H9 (cell line): ENCODE results near the gene POP4. TPM values are rescaled to one million over a fixed set of nuclear protein-coding genes. Genes with fewer than 3 reads are reported as not detected.

Source experiments
- DNase-seq: peaks from one replicate; pipeline ENCODE4 v3.0.0-alpha.2; 2017
- H2AFZ ChIP-seq: one replicate; pipeline ENCODE4 v1.6.1; 2013; ENCODE audit warnings: mild to moderate bottlenecking, low read length, control low read depth, moderate library complexity
- H2AK5ac ChIP-seq: 2 replicates; pipeline ENCODE4 v1.6.1; 2013; ENCODE audit warnings: low read length, control low read depth, mixed read lengths; ENCODE audit not compliant: insufficient read length
- H2BK120ac ChIP-seq: one replicate; pipeline ENCODE4 v1.6.1; 2013; ENCODE audit warnings: low read depth, mild to moderate bottlenecking, low read length, control low read depth, inconsistent platforms; ENCODE audit not compliant: poor library complexity, severe bottlenecking
- H2BK12ac ChIP-seq: 2 replicates; pipeline ENCODE4 v1.6.1; 2013; ENCODE audit warnings: low read length, control low read depth, mixed read lengths, low read depth; ENCODE audit not compliant: insufficient read length
- H2BK15ac ChIP-seq: 2 replicates; pipeline ENCODE4 v1.6.1; 2013; ENCODE audit warnings: low read depth, low read length, control low read depth
- H2BK20ac ChIP-seq: one replicate; pipeline ENCODE4 v1.6.1; 2013; ENCODE audit warnings: low read depth, mild to moderate bottlenecking, low read length, control low read depth, inconsistent platforms; ENCODE audit not compliant: poor library complexity, severe bottlenecking
- H2BK5ac ChIP-seq: 2 replicates; pipeline ENCODE4 v1.6.1; 2013; ENCODE audit warnings: low read length, control low read depth, mixed read lengths; ENCODE audit not compliant: insufficient read length
- H3K14ac ChIP-seq: 2 replicates; pipeline ENCODE4 v1.6.1; 2013; ENCODE audit warnings: low read length, control low read depth; ENCODE audit not compliant: insufficient read depth
- H3K18ac ChIP-seq: 2 replicates; pipeline ENCODE4 v1.6.1; 2013; ENCODE audit warnings: low read depth, mild to moderate bottlenecking, mixed read lengths, low read length, control low read depth; ENCODE audit not compliant: insufficient read length
- H3K23ac ChIP-seq: 2 replicates; pipeline ENCODE4 v1.6.1; 2013; ENCODE audit warnings: low read length, control low read depth, mixed read lengths, low read depth; ENCODE audit not compliant: insufficient read length
- H3K23me2 ChIP-seq: 2 replicates; pipeline ENCODE4 v1.6.1; 2013; ENCODE audit warnings: low read depth, mild to moderate bottlenecking, mixed read lengths, low read length, control low read depth; ENCODE audit not compliant: insufficient read length, poor library complexity, severe bottlenecking
- H3K27ac ChIP-seq: 2 replicates; pipeline ENCODE4 v1.5.1; 2013; ENCODE audit warnings: low read length, control low read depth, mixed read lengths, low read depth; ENCODE audit not compliant: insufficient read length
- H3K27me3 ChIP-seq: 2 replicates; pipeline ENCODE4 v1.6.1; 2013; ENCODE audit warnings: low read length, control low read depth, inconsistent platforms; ENCODE audit not compliant: insufficient read depth
- H3K4ac ChIP-seq: 2 replicates; pipeline ENCODE4 v1.6.1; 2013; ENCODE audit warnings: low read depth, mild to moderate bottlenecking, control low read depth, inconsistent platforms, low read length, moderate library complexity
- H3K4me1 ChIP-seq: 2 replicates; pipeline ENCODE4 v1.6.1; 2013; ENCODE audit warnings: low read length, control low read depth, inconsistent platforms; ENCODE audit not compliant: insufficient read depth
- H3K4me2 ChIP-seq: 2 replicates; pipeline ENCODE4 v1.6.1; 2013; ENCODE audit warnings: low read length, control low read depth, mixed read lengths; ENCODE audit not compliant: insufficient read length, insufficient read depth
- H3K56ac ChIP-seq: 2 replicates; pipeline ENCODE4 v1.6.1; 2013; ENCODE audit warnings: low read depth, mild to moderate bottlenecking, mixed read lengths, low read length, control low read depth; ENCODE audit not compliant: insufficient read length
- H3K79me1 ChIP-seq: 2 replicates; pipeline ENCODE4 v1.6.1; 2013; ENCODE audit warnings: low read depth, mild to moderate bottlenecking, moderate library complexity, low read length, control low read depth, inconsistent platforms; ENCODE audit not compliant: insufficient read depth, poor library complexity, severe bottlenecking
- H3K79me2 ChIP-seq: 2 replicates; pipeline ENCODE4 v1.6.1; 2013; ENCODE audit warnings: low read length, control low read depth, inconsistent platforms; ENCODE audit not compliant: insufficient read depth
- H3K9ac ChIP-seq: 2 replicates; pipeline ENCODE4 v1.6.1; 2013; ENCODE audit warnings: low read length, control low read depth, mixed read lengths; ENCODE audit not compliant: insufficient read length; ENCODE audit errors: extremely low read depth
- H3K9me3 ChIP-seq: one replicate; pipeline ENCODE4 v1.6.1; 2013; ENCODE audit warnings: low read depth, low read length, inconsistent platforms; ENCODE audit not compliant: control insufficient read depth
- H3T11ph ChIP-seq: one replicate; pipeline ENCODE4 v1.6.1; 2013; ENCODE audit warnings: mild to moderate bottlenecking, low read length, control low read depth, inconsistent platforms
- H4K20me1 ChIP-seq: one replicate; pipeline ENCODE4 v1.6.1; 2013; ENCODE audit not compliant: control insufficient read depth, insufficient read length, insufficient read depth
- H4K5ac ChIP-seq: 2 replicates; pipeline ENCODE4 v1.6.1; 2013; ENCODE audit warnings: low read depth, mild to moderate bottlenecking, mixed read lengths, low read length, control low read depth; ENCODE audit not compliant: insufficient read length
- H4K8ac ChIP-seq: replicated peaks from 2 replicates; pipeline ENCODE4 v1.6.1; 2013; ENCODE audit warnings: low read length, control low read depth, mixed read lengths, low read depth; ENCODE audit not compliant: insufficient read length
- H4K91ac ChIP-seq: 2 replicates; pipeline ENCODE4 v1.6.1; 2013; ENCODE audit warnings: low read depth, mild to moderate bottlenecking, moderate library complexity, mixed read lengths, low read length, control low read depth; ENCODE audit not compliant: insufficient read length
- H3K27ac Mint-ChIP-seq, 3 experiments: 2 replicates in 2 of 3; 3 replicates in 1 of 3; pipeline ENCODE4 v1.8.0; 2020 to 2021; ENCODE audit warnings: mixed read lengths in 3 of 3, mild to moderate bottlenecking in 1 of 3, moderate library complexity in 1 of 3
- H3K27me3 Mint-ChIP-seq: 2 replicates; pipeline ENCODE4 v1.8.0; 2021; ENCODE audit warnings: low read depth, mild to moderate bottlenecking, moderate library complexity, mixed read lengths
- H3K36me3 Mint-ChIP-seq, 3 experiments: 2 replicates in 2 of 3; 3 replicates in 1 of 3; pipeline ENCODE4 v1.8.0; 2020 to 2021; ENCODE audit warnings: low read depth in 3 of 3, mixed read lengths in 3 of 3; ENCODE audit not compliant: insufficient read depth in 1 of 3
- H3K4me1 Mint-ChIP-seq, 2 experiments: 2 replicates each; pipeline ENCODE4 v1.8.0; 2020; ENCODE audit warnings: mixed read lengths in 2 of 2
- H3K4me3 Mint-ChIP-seq, 2 experiments: 2 replicates in 1 of 2; 3 replicates in 1 of 2; pipeline ENCODE4 v1.8.0; 2020 to 2021; ENCODE audit warnings: mild to moderate bottlenecking in 2 of 2, mixed read lengths in 2 of 2, moderate library complexity in 1 of 2
- H3K9me3 Mint-ChIP-seq, 2 experiments: 2 replicates in 1 of 2; 3 replicates in 1 of 2; pipeline ENCODE4 v1.8.0; 2020; ENCODE audit warnings: mild to moderate bottlenecking in 2 of 2, mixed read lengths in 2 of 2, moderate library complexity in 1 of 2
- WGBS: extraction: QIAGEN DNeasy Blood & Tissue Kit; methylation state at CpG from one replicate; pipeline ENCODE4 v1.1.7; 2013; ENCODE audit warnings: missing lambda C conversion rate, low lambda C conversion rate, mixed read lengths; ENCODE audit not compliant: insufficient read length; ENCODE audit errors: extremely low coverage; 5-methylcytosine and 5-hydroxymethylcytosine counted together
- total RNA-seq: library from RNA; stranded (reverse); gene quantifications from 2 replicates; pipeline ENCODE4 v1.2.1, GENCODE V29; 2021
- TF ChIP-seq, protein P1 (sequence below): fragments of 200-600 bp; sonication (generic); conservative IDR thresholded peaks from 3 replicates; pipeline ENCODE4 v1.8.0; 2021; ENCODE audit warnings: antibody characterized with exemption, mild to moderate bottlenecking

POP4 gene
- total RNA-seq, 1 experiment from 2014 or later = 51.4 TPM

DNA sequence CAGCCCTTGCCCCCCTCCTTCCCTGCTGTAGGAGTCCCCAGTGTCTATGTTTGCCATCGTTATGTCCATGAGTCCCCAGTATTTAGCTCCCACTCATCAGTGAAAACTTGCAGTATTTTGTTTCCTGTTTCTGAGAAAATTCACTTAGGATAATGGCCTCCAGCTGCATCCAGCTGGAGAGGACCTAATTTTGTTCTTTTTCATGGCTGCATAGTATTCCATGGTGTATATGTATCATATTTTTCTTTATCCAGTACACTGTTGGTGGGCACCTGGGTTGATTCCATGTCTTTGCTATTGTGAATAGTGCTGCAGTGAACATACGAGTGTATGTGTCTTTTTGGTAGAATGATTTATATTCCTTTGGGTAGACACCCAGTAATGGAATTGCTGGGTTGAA lies 18.0 kb upstream of the POP4 start:
- no peak overlapping the region for H3K27ac Mint-ChIP-seq
- H4K91ac ChIP-seq = no peak overlapping the region
- no peak overlapping the region for H3K4me3 Mint-ChIP-seq
- no peak overlapping the region for H3K56ac ChIP-seq
- no peaks in the 10 kb centered on the region for H3K4me1 ChIP-seq
- peaks cover 0 to 2% of the 10 kb centered on the region in 2 experiments; a peak in 1 of 4 replicates for H3K4me1 Mint-ChIP-seq
- H2BK120ac ChIP-seq = no peak overlapping the region
- no peaks in the 10 kb centered on the region for H4K20me1 ChIP-seq
- no peak overlapping the region for H2BK20ac ChIP-seq
- H3K9me3 ChIP-seq = no peaks in the 10 kb centered on the region
- no peak overlapping the region for H3K4ac ChIP-seq
- no peaks in the 10 kb centered on the region for H3K79me1 ChIP-seq
- no peak overlapping the region for H3K4me2 ChIP-seq
- H3K79me2 ChIP-seq = no peaks in the 10 kb centered on the region
- no peak overlapping the region for H3K9ac ChIP-seq
- TF ChIP-seq, protein P1, sequence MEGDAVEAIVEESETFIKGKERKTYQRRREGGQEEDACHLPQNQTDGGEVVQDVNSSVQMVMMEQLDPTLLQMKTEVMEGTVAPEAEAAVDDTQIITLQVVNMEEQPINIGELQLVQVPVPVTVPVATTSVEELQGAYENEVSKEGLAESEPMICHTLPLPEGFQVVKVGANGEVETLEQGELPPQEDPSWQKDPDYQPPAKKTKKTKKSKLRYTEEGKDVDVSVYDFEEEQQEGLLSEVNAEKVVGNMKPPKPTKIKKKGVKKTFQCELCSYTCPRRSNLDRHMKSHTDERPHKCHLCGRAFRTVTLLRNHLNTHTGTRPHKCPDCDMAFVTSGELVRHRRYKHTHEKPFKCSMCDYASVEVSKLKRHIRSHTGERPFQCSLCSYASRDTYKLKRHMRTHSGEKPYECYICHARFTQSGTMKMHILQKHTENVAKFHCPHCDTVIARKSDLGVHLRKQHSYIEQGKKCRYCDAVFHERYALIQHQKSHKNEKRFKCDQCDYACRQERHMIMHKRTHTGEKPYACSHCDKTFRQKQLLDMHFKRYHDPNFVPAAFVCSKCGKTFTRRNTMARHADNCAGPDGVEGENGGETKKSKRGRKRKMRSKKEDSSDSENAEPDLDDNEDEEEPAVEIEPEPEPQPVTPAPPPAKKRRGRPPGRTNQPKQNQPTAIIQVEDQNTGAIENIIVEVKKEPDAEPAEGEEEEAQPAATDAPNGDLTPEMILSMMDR = no peak
- no peak overlapping the region for H3K23ac ChIP-seq
- no peak overlapping the region for H2BK12ac ChIP-seq
- H3K9me3 Mint-ChIP-seq = peaks cover 0 to 4% of the 10 kb centered on the region in 2 experiments; a peak in 4 of 5 replicates
- H3K27me3 Mint-ChIP-seq = peaks cover 89% of the 10 kb centered on the region
- H2AK5ac ChIP-seq = no peak overlapping the region
- H2BK15ac ChIP-seq = no peak overlapping the region
- H4K5ac ChIP-seq = no peak overlapping the region
- no peaks in the 10 kb centered on the region for H3K27me3 ChIP-seq
- H3T11ph ChIP-seq = no peak overlapping the region
- no peak for DNase-seq
- H2AFZ ChIP-seq = no peak overlapping the region
- no peak overlapping the region for H3K14ac ChIP-seq
- WGBS = no CpG with 5 or more reads among the region's 2 CpGs
- no peaks in the 10 kb centered on the region; a peak in 1 of 7 replicates for H3K36me3 Mint-ChIP-seq
- no peak overlapping the region for H3K18ac ChIP-seq
- H3K27ac ChIP-seq = no peak overlapping the region
- no peaks in the 10 kb centered on the region for H3K23me2 ChIP-seq
- no peak overlapping the region for H2BK5ac ChIP-seq
- H4K8ac ChIP-seq = no peak overlapping the region
